NCI-H524 treated with DMSO at 0.1 percent for 48 hours (cell line): Measurements from ENCODE around the gene SERGEF.

Source experiments
- DNase-seq: peaks from one replicate; lab custom pipeline; 2025; lab: John Stamatoyannopoulos, UW

Gene SERGEF

DNA sequence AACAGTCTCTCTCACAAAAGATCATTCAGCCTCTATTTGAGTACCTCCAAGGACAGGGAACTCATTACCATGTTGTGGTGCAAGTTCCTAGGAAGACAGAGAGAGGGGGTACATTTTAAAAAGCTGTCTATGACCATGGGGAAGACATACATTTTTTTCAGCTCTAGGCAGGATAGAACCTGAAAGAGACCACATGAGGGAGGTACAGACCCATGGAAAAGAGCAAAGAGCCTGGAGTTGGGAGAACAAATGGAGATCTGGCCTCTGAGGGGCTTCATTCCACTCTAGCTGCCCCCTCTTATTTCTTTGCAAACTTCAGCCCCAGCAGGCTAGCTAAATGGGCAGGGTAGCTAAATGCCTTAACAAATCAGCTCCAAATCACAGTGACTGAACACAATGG is 241.9 kb downstream of the SERGEF start:
- no peak for DNase-seq

DNA sequence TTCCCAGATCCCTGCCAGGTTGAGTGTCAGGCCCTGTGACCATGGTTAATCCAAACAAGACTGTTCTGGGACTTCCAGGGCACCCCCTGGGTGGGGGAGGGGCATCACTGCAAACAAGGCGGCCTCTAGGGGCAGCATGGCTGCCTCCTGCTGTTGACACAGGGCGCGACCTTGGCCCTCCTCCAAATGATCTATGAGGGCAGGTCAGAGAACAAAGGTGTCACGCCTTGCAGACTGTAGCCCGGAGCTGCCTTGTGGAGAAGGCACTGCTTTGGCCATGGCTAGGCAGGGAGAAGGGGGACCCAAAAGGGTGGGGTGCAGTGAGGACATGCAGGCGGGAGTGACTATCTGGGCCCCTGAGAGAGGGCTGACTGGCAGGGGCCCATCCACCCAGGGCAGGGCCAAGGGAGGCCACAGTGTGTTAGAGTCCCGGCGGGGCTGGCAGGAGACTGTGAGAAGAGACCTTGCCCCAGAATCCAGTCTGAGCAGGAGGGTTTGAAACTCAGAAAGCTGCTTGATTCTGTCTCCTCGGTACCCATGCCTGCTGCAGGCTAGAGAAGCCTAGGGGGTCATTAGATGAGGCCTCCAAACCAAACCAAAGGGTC is 242.7 kb downstream of the SERGEF start:
- no peak for DNase-seq

GRCh38 chr11:17769218-17769617 is 243.6 kb downstream of the SERGEF start:
- DNase-seq: no peak

- DNase-seq: no peak
Measured at GRCh38 chr11:17768547-17768946, 244.3 kb downstream of the SERGEF start.

GRCh38 chr11:17767914-17768313 is 244.9 kb downstream of the SERGEF start:
- no peak for DNase-seq

GRCh38 chr11:17767301-17767885 is 245.5 kb downstream of the SERGEF start:
- DNase-seq: no peak

GRCh38 chr11:17766590-17766989 is 246.3 kb downstream of the SERGEF start:
- DNase-seq: no peak

DNA sequence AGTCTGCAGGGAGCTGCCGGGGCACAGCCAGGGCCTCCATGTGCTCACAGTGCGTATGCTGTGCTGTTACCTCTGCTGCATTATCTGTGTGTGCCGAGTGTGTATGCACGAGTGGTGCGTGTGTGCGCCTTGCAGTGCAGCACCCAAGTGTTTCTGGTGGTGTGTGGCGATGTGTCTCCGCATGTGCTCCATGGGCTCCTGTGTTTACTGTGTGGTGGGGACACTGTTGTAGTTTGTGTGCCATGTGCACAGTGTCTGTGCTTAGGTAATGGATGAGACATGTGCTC is 246.8 kb downstream of the SERGEF start:
- no peak for DNase-seq

- DNase-seq: no peak
Measured at GRCh38 chr11:17765356-17766072, 247.3 kb downstream of the SERGEF start.

DNA sequence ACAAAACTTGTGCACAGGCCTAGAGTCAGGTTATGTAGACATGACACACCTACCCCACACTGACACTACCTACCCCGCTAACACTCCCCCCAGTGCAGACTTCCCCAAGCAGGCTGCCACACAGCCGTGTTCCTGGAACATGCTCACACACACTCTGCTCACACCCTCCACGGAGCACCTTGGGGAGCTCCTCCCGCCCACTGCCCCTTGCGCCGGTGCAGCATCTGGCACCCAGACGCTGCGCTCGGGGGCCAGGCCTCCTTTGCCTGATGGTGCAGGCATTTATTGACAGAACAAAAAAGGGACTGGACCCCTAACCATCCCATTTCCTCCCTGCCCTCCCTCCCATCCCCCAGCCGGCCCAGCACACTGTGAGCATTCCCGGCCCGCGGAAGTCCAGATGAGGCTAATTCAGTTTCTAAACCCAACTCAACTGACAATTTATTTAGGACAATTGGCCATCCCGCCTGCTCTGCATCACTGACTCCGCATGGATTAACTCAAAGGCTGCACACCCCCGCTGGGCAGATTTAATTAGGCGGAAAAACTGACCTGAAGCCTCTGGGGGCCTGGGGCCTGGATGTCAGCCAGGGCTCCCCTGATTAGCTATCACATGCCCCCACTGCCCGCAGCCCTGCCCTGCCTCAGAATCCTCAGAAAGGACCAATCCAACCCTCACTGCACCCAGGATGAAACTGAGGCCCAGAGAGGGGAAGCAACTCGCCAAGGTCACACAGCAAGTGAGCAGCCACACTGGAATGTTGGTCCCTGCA is 248.2 kb downstream of the SERGEF start:
- no peak for DNase-seq

- no peak for DNase-seq
Measured at GRCh38 chr11:17763703-17764102, 249.1 kb downstream of the SERGEF start.

DNA sequence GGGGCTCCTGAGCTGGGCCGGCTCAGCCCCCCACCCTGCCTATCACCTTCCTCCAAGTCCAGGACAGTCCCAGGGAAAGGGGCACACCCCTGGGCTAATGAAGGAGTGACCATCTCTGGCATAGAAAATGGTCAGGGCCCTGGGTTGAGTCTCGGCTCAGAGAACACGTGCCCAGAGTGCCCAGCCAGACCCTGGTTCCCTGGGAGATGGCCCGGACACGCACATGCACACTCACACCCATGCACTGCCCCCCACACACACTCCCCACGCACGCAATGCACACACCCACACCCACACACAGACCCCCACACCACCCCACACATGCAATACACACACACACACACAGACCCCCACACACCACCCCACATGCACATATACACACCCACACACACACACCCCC is 249.6 kb downstream of the SERGEF start:
- no peak for DNase-seq

DNA sequence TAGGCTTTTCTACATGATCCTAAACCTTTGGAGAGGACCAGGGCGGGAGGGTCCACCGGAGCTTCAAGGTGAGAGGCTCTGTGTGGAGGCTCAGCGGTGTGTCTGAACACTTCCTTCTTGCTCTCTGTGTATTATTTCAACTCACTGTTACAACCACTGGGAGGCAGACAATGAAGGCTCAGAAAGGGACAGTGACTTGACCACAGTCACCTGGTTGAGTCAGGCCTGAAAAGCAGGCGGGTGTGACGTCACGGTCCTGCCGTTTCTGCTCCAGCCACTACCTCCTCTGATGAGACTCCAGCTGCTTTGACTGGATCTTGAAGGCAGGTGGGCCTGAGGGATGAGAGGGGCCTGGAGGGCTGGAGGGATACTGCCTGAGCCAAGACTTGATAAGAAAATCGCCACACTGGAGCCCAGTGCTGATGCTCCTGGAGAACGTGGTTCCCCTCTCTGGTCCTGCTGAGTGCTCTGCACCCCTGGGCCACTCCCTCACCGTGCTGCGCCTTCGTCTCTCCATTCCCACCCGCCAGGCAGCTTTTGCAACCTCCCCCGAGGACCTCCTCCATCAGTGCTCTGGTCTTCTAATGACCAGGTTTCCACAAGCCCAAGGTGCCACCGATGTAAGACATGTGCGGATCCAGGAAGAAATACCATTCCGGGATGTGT is 250.4 kb downstream of the SERGEF start:
- no peak for DNase-seq

GRCh38 chr11:17760102-17761029 is 252.5 kb downstream of the SERGEF start:
- peak; percentile 46 for DNase-seq

- DNase-seq: no peak
Measured at GRCh38 chr11:17755891-17756290, 257.0 kb downstream of the SERGEF start.

GRCh38 chr11:17753641-17754040 is 259.2 kb downstream of the SERGEF start:
- no peak for DNase-seq

- DNase-seq: no peak
Measured at GRCh38 chr11:17753153-17753552, 259.7 kb downstream of the SERGEF start.

DNA sequence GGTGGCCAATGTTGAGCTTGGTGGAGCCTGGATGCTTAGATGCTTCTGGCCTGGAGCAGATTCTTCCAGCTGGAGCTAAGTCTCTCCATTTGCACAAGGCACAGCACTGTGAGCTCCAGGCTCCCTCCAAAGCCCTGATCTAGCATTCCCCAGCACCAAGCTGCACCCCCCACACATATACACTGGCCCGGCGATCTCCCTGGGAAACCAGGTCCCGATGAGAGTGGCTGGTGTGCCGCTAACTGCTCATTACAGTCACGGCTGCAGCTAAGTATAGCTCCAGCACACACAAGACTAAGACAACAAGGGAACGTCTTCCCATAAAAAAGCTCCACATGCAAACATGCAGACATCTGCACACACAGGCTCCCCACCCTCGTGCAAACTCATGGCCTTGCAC is 260.7 kb downstream of the SERGEF start:
- no peak for DNase-seq

- no peak for DNase-seq
Measured at GRCh38 chr11:17751558-17751957, 261.3 kb downstream of the SERGEF start.

GRCh38 chr11:17750801-17751165 is 262.1 kb downstream of the SERGEF start:
- DNase-seq: no peak

DNA sequence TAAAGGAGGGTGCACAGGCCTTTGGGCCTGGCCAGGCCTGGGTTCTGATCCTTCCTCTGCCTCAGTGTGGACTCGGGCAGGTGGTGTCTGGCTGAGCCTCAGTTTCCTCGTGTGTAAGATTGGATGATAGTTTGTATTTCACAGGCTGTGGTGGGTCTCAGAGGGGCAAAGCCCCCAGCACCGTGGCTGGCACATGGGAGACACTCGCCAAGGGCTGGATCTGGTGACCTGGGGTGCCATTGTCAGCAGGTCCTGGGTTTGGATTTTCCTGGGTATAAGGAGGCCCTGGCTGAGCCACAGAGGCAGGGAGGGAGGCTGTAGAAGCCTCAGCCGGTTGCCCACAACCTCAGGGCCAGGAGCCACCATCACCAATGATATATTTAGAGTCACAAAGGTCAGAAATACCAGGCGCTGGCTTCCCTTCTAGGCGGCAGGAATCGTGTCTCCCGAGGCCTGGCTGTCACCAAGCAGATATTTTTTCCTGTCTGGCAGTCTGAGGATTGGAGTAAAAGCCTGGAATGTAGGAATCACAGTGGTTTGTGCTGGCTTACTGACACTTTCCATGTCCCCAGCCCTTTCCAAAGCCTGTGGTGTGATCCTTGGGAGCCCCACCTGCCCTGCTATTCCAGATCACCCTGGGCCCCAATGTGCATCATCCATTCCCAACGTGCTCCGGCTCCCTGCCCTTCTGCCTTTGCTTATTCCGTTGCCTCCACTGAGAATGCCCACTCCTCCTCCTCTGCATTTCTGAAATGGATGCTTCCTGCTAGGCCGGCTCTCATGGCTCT is 262.6 kb downstream of the SERGEF start:
- DNase-seq: no peak
